ENCODE results near the gene ERBB4.
"Not testable (repeated sequence)": the region's sequence is repeated elsewhere in the genome, so short reads cannot be mapped to it uniquely, and the experiment has no call there.

ERBB4 gene

DNA sequence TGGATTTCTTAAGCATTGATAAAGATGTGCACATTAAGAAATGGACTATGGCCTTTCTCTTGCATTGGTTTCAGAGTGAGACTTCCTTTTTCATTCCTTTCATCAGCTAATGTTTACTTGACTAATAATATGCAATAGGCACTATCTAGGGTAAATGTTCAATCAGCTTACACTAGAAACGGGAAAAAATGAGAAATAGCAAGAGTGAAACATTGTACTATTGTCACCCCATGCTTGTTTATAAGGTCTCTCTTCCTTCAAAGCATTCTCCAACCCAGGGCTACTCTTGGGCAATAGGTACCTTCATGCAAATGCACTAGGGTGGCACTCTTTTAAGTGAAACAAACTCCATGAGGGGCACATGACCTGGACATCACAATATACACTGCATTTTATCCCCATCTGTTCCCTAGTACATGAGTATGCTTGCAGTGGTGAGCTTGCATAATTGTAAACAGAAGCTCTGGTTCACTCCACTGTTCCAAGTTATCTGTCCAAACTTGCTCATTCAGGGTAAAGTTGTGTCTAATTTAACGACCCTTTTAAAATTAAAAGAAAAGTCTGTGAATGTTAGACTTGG is 402.3 kb downstream of the ERBB4 start:
- no peak for DNase-seq (ENCODE audit: low spot score)

DNA sequence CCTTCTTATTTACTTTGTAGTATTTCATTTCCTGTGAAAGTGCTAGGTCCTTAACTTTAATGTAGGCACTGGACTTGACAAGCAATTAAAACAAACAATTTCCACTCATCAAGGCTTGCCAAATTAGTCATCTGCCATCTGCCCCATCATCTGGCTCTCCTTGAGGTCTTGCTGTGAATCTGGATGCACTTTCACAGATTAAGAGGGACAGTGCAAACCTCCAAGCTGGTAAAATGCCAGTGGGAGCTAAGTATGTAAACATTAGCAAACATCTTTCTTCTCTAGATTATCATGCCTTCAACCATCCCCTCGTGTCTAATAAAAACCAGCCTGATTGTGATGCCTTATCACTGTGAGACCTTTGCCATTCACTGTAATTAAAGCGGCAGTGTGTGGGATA is 402.9 kb downstream of the ERBB4 start:
- DNase-seq (ENCODE audit: low spot score), result no peak

DNA sequence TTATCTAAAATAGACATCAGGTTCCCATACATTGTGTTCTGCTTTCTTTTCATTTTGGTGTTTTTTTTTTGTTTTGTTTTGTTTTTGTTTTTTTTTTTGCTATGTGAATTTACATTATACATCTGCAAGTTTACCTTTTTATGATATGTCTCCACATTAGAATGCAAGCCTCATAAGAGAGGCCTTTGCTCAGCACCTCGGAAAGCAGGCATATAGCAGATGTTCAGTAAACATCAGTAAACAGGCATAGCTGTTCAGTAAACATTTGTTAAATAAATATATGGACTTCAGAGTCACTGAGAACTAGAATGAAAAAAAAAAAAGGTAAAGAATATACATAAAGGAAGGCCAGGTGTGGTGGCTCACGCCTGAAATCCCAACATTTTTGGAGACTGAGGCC is 405.3 kb downstream of the ERBB4 start:
- no peak for DNase-seq (ENCODE audit: low spot score)

DNA sequence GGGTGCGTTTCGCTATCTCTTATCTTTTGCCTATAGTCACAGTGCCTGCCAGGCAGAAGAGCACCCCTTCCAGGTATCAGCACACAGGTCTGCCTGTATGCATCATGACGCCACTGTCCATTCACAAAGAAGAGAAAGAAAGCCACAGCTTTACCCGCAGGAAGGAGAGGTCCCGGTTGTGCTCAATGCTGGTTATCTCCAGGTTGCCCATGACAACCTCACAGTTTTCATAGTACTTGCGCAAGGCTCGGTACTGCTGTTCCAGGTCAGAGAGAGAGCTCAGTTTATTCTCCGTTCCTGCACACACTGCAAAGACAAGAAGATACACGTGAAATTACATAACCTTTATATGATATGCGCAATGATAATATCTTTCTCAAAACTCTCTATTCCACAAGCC is 414.0 kb downstream of the ERBB4 start:
- no peak for DNase-seq (ENCODE audit: low spot score)

DNA sequence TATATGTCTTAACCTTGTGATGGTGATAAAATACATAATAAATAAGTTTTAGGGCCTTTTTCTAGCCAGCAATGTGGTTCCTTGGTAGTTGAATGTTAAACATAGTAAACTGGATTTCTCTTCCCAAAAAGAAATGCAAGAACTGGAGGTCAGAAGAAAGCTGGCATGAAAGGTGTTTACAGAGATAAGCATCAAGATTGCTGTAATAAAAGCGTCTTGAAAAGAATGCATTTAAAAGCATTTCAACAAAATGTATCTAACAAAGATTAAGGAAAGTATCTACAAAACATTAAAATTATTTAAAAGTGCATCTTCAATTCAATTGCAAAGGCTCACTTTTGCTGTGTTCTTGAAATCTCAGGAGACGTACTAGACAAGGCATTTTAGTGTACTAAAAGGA is 419.0 kb downstream of the ERBB4 start:
- DNase-seq (ENCODE audit: low spot score), result no peak

DNA sequence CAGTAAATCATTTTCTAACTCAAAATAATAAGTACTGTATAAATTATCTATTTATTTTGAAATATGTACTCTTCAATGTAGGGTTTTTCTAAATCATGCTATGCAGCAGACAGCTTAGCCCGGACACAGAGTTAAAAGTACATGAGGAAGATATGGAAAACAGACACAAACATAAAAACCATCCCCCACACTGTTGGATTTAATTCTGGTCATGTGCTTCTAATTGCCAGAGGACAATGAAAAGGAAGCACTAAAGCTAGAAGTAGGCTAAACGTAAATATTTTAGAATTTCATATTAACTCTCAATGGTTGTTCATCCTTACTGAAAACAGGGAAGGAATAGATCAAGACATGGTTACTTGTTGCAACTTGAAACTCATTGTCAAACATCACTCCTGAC is 420.7 kb downstream of the ERBB4 start:
- no peak for DNase-seq (ENCODE audit: low spot score)

DNA sequence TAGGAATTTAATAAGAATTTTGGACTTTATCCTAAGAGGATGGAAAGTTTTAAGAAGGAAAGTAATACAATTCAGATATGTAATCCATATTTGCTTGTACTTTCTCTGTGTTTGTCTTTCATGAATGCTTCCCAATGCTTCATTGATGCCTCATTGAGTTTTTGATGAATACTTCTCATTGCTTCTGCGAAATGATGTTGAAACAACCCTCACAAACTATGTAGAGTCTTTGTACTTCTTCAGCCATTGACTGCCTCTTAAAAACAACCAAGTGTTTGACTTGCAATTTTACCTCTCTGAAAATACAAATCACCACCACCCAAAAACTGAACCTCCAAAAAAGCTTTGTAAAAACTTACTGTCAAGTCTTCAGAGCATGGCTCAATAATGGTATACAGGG is 424.1 kb downstream of the ERBB4 start:
- no peak for DNase-seq (ENCODE audit: low spot score)

DNA sequence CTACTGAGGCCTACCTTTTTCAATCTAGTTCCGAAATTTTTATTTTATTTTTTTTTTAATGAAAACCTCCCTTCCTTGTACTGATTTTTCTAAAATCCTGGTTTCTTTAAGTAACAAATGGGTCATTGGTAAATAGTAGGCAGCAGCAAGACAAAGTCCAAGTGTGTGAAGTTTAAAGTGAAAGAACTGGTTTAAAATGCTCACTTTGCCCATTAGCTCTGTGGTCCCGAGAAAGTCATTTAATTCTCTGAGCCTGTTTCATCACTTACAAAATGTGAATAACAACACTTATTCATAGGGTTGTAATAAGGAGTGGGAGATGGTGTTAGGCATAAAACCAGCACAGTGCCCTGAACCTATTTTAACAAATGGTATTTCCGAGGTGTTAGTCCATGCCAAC is 426.2 kb downstream of the ERBB4 start:
- no peak for DNase-seq (ENCODE audit: low spot score)

DNA sequence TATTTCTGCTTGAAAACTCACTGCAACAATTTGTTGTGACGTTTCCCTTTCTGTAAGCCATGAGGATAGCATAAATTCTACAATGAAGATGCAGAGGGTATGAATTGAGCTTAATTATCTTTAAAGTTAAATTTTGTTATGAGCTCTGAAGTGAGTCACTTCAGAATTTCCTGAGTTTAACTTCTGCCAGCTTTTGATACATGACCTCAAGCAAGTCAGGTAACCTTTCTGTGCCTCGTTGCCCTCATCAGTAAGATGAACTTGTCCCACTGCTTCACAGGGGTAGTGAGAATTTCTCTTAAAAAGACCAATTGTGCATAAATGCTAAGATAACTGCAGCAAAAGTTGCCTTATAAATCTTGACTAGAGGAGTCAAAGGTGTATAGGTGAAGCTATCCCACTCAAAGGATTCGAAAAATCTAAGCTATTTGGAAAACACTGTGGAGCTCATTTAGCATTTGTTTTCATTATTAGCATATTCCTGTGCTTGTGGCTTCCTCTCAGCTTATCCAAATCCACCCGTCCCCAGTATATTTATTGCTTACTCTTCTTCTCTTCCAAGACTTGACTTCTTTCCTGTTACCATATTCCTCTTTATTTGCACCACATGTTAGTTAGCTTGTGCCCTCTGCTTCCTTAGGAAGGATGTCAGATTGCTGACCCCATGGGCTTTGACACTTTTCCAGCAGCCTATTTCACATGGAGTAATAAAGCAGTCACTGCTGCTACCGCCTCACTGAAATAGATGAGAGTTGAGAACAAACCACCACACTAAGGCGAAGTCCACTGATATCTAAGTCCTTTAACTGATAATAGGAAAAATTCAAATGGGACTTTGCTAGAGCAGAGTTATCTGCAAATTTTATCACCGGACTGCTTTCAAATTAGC is 428.6 kb downstream of the ERBB4 start:
- no peak for DNase-seq (ENCODE audit: low spot score)

DNA sequence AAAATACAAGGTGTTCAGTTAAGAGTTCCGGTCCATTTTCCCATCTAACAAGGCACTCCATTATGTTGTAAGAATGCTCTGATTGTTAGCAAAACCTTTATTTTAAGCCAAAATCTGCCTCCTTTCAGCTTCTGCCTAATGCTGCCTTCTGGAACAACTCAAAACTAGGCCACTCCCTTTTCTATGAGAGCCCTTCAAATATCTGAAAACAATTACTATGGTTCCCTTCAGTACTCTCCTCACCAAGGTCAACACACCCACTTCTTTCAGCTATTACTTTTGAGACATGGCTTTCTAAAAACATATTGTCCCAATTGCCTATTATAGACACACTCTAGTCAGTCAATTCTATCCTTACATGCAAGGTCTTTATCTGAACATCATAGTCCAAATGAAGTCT is 429.4 kb downstream of the ERBB4 start:
- no peak for DNase-seq (ENCODE audit: low spot score)

DNA sequence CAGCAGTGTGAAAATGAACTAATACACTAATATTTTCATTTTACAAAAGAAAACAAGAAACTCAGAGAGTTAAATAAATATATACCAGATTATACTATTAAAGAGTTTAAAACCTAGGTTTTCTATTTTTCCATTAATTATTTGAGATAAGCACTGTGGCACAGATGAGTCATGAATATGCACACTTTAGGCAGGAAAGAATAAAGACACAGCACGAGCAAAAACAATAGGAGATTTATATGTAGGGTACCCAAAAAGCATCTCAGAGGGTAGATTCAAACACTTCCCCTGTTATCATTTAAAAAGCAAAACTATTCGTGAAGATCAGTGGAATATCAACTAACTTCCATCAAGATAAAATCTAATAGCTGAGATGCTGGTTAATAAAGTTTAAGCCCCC is 430.6 kb downstream of the ERBB4 start:
- no peak for DNase-seq (ENCODE audit: low spot score)

DNA sequence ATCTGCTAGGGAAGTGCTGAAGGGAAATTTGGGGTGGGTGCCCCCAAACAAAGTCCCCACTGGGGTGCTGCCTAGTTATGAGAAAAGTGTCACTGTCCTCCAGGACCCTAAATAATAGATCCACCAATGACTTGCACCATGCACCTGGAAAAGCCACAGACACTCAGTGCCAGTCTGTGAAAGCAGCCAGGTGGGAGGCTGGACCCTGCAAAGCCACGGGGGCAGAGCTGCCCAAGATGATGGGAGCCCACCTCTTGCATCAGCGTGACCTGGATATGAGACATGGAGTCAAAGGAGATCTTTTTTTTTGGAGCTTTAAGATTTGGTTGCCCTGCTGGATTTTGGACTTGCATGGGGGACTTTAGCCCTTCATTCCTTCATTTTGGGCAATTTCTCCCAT is 431.6 kb downstream of the ERBB4 start:
- no peak for DNase-seq (ENCODE audit: low spot score)

DNA sequence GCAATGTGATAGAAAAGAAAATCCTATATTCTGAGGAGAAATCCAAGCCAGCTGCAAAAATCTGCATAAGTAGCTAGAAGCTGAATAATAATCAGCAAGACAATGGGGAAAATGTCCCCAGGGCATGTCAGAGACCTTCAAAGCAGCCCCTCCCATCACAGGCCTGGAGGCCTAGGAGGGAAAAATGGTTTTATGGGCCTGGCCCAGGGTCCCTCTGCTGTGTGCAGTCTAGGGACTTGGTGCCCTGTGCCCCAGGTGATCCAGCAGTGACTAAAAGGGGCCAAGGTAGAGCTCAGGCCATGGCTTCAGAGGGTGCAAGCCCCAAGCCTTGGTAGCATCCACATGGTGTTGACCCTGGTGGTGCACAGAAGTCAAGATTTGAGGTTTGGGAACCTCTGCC is 432.1 kb downstream of the ERBB4 start:
- DNase-seq (ENCODE audit: low spot score), result not testable (repeated sequence)

DNA sequence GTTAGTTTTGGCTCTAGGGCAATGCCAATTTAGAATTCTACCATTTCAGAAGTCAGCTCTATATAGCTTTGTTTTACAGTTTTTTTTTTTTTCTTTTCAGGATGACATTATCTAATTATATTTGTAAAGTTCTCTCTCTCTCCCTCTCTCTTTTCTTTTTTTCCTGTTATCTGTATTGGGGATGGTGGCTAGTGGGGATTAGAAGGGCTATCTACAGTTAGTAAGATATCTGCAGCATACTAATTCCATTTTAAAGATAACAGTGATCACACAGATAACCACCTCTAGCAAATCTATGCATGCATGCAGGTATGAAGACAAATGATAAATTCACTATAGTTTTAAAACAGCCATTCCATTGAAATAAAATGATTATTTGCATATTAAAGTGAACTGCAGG is 438.9 kb downstream of the ERBB4 start:
- DNase-seq (ENCODE audit: low spot score), result no peak

DNA sequence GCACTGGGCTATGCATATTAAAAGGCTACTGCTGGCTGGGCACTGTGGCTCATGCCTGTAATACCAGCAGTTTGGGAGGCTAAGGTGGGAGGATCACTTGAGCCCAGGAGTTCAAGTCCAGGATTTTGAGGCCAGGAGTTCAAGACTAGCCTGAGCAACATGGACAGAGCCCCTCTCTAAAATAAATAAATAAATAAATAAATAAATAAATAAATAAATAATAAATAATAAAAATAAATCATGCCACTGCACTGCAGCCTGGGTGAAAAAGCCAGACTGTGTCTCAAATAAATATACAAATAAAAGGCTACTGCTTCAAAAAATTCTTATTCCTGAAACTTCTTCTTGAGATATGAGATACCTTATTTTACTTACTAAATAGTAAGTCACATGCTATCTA is 439.6 kb downstream of the ERBB4 start:
- no peak for DNase-seq (ENCODE audit: low spot score)

DNA sequence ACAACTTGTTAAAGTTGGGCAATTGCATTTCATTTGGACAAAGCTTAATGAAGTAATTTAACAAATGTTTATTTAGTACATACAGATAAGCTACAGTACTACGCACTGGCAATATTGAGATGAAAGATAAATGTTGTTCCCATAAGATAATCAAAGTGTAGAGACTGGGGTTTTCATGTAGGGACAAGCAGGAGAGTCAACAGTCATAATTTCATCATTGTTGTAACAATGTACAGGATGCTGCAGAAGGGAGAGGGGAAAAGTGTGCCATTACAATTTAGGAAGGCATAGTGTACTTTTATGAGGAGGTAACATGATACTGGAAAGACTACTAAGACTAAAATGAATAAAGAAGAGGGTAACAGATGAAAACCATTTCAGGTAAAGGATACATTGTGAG is 441.6 kb downstream of the ERBB4 start:
- DNase-seq (ENCODE audit: low spot score), result no peak

DNA sequence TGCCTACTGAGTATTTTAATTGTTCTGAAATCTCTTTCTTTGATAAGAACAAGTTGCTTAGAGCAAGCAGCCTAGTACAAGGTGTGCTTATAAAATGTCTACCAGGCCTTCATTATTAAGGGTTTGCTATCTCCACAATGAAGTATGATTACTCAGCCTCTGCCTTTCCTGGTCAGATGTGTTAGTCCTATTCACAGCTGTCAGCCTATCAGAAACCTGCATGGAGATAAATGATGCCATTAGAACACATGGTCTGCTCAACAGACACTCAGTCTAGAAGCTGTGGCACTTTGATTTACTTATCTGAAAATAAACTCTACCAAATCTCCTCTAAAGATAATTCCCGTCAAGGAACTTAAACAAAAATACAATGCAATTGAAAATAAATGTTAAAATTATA is 448.7 kb downstream of the ERBB4 start:
- DNase-seq (ENCODE audit: low spot score), result no peak

DNA sequence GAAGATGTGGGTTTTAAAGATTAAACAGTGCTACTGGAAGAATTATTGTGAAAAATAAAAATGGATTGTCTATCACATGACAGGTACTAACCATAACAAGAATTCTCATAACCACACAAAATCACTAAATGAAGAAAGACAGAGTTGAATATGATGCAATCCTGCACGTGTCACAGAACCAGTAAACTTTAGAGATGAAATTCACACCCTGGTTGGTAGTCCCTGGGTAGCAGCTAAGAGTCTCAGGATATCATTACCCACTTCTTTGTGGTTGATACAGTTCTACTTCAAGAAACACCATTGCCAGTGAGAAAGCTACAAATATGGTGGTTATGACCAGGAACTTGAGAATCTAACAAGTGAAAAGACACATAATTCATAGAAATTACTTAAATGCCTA is 450.2 kb downstream of the ERBB4 start:
- no peak for DNase-seq (ENCODE audit: low spot score)

DNA sequence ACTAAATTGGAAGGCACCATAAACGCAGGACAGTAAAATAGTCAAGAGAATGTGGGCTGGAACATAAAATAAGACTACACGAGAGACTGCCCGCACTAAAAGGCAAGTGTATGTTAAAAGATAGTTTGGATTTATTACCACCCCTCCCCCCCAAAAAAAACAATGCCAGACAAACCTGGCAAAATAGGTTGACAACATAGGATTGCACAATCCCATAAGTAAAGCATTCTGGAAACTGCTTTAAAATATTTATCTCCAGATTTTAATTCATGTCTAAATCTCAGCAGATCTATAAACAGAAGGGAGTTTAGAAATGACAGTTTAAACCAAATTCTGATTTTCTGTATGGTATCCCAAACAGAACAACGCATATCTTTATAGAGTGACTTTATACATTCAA is 455.1 kb downstream of the ERBB4 start:
- no peak for DNase-seq (ENCODE audit: low spot score)

DNA sequence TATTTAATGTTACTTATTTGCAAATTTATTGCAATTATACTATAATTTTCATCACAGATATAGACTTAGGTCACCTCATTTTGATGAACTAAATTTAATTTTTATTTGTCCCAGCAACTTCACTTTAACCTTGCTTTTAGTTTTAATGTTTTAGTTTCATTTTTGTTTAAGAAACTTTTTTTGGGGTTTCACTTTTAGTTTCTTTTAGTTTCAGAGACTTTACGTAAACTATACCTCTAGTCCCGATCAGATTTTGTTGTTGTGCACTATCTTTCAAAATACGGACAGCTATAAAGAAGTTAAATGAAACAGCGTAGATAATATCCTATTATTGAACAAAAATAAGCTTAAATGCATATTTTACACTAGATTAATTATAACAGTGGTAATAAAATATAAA is 460.5 kb downstream of the ERBB4 start:
- DNase-seq (ENCODE audit: low spot score), result no peak

DNA sequence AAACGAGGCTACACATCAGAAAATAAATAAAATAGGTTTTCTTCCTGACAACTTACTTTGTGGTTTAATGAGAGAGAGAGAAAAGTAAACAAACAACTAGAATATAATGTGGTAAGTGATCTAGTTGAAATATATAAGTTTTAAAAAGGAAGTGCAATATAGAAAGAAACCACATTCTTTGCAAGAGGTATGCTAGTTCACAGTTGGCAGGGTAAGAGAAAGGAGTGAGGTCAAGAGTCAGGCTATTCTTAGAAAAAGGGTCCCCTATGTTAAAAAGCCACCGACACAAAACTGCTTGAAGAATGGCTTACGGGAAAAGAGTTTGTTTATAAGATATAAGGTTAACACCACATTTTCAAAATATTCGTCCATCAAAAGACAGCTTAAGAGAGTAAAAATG is 462.1 kb downstream of the ERBB4 start:
- DNase-seq (ENCODE audit: low spot score), result no peak

DNA sequence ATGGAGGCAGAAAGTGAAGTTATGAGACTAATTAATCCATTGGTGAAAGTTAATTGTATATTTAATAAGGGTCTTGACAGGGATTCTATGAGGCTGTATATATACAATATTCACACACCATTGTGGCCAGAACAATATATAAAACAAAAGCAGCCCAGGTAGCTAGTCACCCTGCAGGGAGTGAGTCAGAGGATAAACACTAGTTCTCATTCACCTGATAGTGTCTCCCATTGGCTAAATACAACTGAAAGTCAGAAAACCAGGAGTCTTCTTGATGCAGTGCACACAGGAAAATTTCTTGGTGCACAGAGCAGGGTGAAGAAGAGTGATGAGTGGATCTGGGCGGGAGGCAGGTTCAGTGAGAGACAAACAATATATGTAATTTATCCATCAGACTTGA is 465.2 kb downstream of the ERBB4 start:
- no peak for DNase-seq (ENCODE audit: low spot score)

DNA sequence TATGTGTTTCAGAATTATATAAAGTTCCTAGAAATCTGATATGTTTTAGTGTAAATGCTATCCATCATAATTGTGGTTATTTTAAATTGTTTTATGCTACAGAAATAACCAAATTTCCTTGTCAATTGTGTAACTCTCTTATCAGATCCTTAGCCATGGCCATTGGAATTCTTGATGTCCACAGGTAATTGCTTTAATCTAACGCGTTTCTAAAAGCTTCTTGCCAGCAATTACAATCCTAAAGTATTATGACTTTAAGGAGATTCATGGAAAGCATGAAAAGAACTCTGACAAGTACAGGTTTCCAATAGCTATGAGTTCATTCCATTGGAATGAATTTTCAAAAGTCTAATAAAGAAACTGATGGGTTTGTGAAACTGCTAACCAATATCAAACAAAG is 472.1 kb downstream of the ERBB4 start:
- no peak for DNase-seq (ENCODE audit: low spot score)

DNA sequence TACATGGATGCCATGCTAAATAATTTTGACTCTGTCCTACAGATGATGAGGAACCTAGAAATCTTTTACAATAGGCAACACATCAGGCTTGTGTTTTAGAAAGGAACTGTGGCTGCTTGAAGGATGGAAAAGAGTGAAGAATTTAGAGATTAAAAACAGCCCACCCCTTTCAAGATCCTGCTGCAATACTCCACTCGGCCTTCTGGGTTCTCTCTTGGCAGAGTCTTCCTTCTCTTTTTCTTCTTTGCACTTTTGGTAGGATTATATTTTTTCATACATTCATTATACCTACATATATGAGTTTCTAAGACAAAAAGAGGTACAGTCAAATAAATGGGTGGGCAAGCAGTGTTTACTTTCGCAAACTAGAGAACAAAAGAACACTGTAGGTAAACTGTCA is 474.3 kb downstream of the ERBB4 start:
- DNase-seq (ENCODE audit: low spot score), result no peak

All from hematopoietic multipotent progenitor cell treated with erythropoietin and hydrocortisone succinate and interleukin-3 and kit ligand, for 17 days (in vitro differentiated cells).